Right hindlimb (tissue), 1 donor: ENCODE data around the gene TMEM233.

Source experiments
- DNase-seq: peaks from one replicate; pipeline ENCODE4 v3.0.0-alpha.2; 2018

The TMEM233 gene

GRCh38 chr12:119593578-119594398, at the start of gene TMEM233:
TMEM233 (plus strand) TSS chr12:119593774; CDS start chr12:119593849, 75 bp downstream.
- DNase-seq: peak; percentile 38

GRCh38 chr12:119544765-119545625, 48.6 kb upstream of the TMEM233 start:
- DNase-seq: peak; percentile 63

- DNase-seq: no peak
Measured at GRCh38 chr12:119546340-119546739, 47.2 kb upstream of the TMEM233 start.

GRCh38 chr12:119547001-119547400, 46.6 kb upstream of the TMEM233 start:
- no peak for DNase-seq

- DNase-seq: no peak
Measured at GRCh38 chr12:119556854-119557253, 36.7 kb upstream of the TMEM233 start.

GRCh38 chr12:119565404-119565803, 28.2 kb upstream of the TMEM233 start:
- DNase-seq: no peak

- DNase-seq: no peak
Measured at GRCh38 chr12:119570771-119571170, 22.8 kb upstream of the TMEM233 start.

- no peak for DNase-seq
Measured at GRCh38 chr12:119573086-119573485, 20.5 kb upstream of the TMEM233 start.

GRCh38 chr12:119574255-119574654, 19.3 kb upstream of the TMEM233 start:
- no peak for DNase-seq

GRCh38 chr12:119576118-119576810, 17.3 kb upstream of the TMEM233 start:
- DNase-seq: no peak

GRCh38 chr12:119576915-119577314, 16.7 kb upstream of the TMEM233 start:
- no peak for DNase-seq

GRCh38 chr12:119578112-119578511, 15.5 kb upstream of the TMEM233 start:
- DNase-seq: no peak

- no peak for DNase-seq
Measured at GRCh38 chr12:119589097-119589496, 4.5 kb upstream of the TMEM233 start.

GRCh38 chr12:119589634-119590033, 3.9 kb upstream of the TMEM233 start:
- no peak for DNase-seq

GRCh38 chr12:119592232-119592631, 1.3 kb upstream of the TMEM233 start:
- DNase-seq: no peak

GRCh38 chr12:119594399-119594730, 791 bp downstream of the TMEM233 start:
- DNase-seq: no peak

GRCh38 chr12:119594772-119595445, 1.3 kb downstream of the TMEM233 start:
- DNase-seq: peak; percentile 65

GRCh38 chr12:119598159-119598558, 4.6 kb downstream of the TMEM233 start:
- no peak for DNase-seq

- DNase-seq: no peak
Measured at GRCh38 chr12:119601877-119602733, 8.5 kb downstream of the TMEM233 start.

- DNase-seq: no peak
Measured at GRCh38 chr12:119602734-119603094, 9.1 kb downstream of the TMEM233 start.

GRCh38 chr12:119603767-119604166, 10.2 kb downstream of the TMEM233 start:
- no peak for DNase-seq

GRCh38 chr12:119609358-119609757, 15.8 kb downstream of the TMEM233 start:
- no peak for DNase-seq
